GM18507 (cell line): ENCODE data around the gene SMCO3.
"Not testable (repeated sequence)": the region's sequence is repeated elsewhere in the genome, so short reads cannot be mapped to it uniquely, and the experiment has no call there.

Experiments
- DNase-seq: peaks from one replicate; pipeline ENCODE4 v3.0.0; 2011; ENCODE audit warnings: low read depth; ENCODE audit not compliant: insufficient read length; ENCODE audit errors: extremely low spot score
- FAIRE-seq: peaks from 2 replicates; lab custom pipeline; 2011; peaks lifted over from hg19 to GRCh38; lab: Jason Lieb, UNC

Gene SMCO3

DNA sequence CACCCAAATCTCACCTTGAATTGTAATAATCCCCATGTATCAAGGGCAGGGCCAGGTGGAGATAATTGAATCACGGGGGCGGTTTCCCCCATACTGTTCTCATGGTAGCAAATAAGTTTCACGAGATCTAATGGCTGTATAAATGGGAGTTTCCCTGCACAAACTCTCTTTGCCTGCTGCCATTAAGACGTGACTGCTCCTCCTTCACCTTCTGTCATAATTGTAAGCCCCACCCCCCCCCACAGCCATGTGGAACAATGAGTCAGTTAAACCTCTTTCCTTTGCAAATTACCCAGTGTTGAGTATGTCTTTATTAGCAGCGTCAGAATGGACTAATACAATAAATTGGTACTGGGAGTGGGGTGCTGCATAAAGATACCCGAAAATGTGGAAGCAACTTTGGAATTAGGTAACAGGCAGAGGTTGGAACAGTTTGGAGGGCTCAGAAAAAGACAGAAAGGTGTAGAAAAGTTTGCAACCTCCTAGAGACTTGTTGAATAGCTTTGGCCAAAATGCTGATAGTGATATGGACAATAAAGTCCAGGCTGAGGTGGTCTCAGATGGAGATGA is 54.2 kb downstream of the SMCO3 start:
- DNase-seq, FAIRE-seq: not testable (repeated sequence)

DNA sequence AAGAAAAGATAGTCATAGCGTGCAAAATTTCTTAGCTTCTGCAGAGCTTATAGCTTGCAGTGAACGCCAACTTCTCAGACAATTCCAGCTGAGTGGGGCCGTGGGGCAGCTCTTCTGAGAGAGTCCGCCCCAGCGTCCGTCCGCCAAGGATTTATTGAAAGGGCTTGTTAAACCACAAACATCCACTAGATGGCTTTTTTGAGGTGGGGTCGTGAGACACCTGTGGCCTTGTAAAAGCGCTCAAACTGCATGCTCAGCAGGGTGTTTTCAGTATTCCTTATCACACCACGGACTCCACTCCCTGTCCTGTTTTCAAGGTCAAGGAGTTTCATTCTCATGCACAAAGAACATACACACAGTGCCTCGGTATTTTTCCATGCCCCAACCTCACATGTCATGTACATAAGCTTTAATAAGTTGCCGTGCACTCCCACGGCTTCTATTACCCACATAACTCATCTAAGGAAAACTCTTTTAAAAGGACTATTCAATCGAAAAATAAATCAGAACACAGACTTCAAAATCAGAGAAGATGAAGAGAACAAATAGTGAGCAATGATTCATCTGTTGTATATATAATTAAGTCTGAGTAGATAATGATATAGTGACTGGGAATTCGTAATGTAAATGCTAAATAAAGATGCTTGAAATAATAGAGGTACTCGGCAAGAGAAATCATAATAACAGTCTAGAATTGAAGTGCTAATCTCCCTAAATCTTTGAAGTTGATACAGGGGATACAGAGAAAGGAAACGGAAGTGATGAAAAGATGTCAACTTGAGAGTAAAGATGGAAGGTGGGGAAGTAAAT is 57.4 kb downstream of the SMCO3 start:
- no peak for DNase-seq
- FAIRE-seq: no peak
